A549 (cell line): ENCODE measurements around the gene RAB4B. TPM values are rescaled to one million over a fixed set of nuclear protein-coding genes. Genes with fewer than 3 reads are reported as not detected.

Experiments used
- ATAC-seq, 2 experiments: fragments of 200-7000 bp in 1 of 2; fragments of >200 bp in 1 of 2; cut with Nextera tagmentation in 1 of 2; cut with Tn5 transposase in 1 of 2; 3 replicates each; pipeline versions ENCODE4 v1.8.0 to v1.9.1; 2018 to 2020; ENCODE audit warnings: mild to moderate bottlenecking in 1 of 2, moderate library complexity in 1 of 2
- CTCF ChIA-PET: fragments of 300-600 bp; sonication (Branson Sonifier 250); formaldehyde crosslinking; extraction: SDS; loops from one replicate; lab custom pipeline; 2021; ENCODE audit warnings: antibody characterized with exemption, inconsistent platforms; lab: Yijun Ruan, JAX
- POLR2A ChIA-PET: fragments of 350-600 bp; formaldehyde crosslinking; extraction: SDS; loops from one replicate; lab custom pipeline; 2021; ENCODE audit warnings: antibody characterized with exemption, inconsistent platforms; lab: Yijun Ruan, JAX
- DNase-seq, 2 experiments: peaks; one replicate each; pipeline versions ENCODE4 v3.0.0 to v3.0.0-alpha.2; 2011 to 2016; ENCODE audit warnings: low read depth in 1 of 2, low spot score in 1 of 2
- FAIRE-seq: peaks from 2 replicates; lab custom pipeline; 2011; peaks lifted over from hg19 to GRCh38; lab: Jason Lieb, UNC
- H3K27ac ChIP-seq, 2 experiments: fragments of >200 bp; sonication (Bioruptor Twin); formaldehyde crosslinking; 3 replicates each; pipeline ENCODE4 v1.5.1; 2016 to 2017
- H3K4me1 ChIP-seq: fragments of >200 bp; sonication (Bioruptor Twin); formaldehyde crosslinking; 3 replicates; pipeline ENCODE4 v1.6.1; 2016
- H3K4me2 ChIP-seq: fragments of >200 bp; sonication (Bioruptor Twin); formaldehyde crosslinking; 3 replicates; pipeline ENCODE4 v1.6.1; 2016
- H3K4me3 ChIP-seq: fragments of >200 bp; sonication (Bioruptor Twin); formaldehyde crosslinking; 3 replicates; pipeline ENCODE4 v1.5.1; 2016
- H3K9me3 ChIP-seq: fragments of >200 bp; sonication (Bioruptor Twin); formaldehyde crosslinking; 3 replicates; pipeline ENCODE4 v1.6.1; 2016
- BHLHE40 ChIP-seq: IDR thresholded peaks from 2 replicates; pipeline ENCODE4 v1.6.1; 2012; ENCODE audit warnings: low read depth, low read length, inconsistent platforms
- CEBPB ChIP-seq, 2 experiments: fragments of >200 bp in 1 of 2; sonication (Bioruptor Twin) in 1 of 2; formaldehyde crosslinking in 1 of 2; IDR thresholded peaks; 2 replicates each; pipeline ENCODE4 v1.6.1; 2012 to 2016
- CHD2 ChIP-seq: fragments of 150-350 bp; IDR thresholded peaks from 2 replicates; pipeline ENCODE4 v1.6.1; 2014; ENCODE audit warnings: low read length; ENCODE audit not compliant: partially characterized antibody
- CHD4 ChIP-seq: fragments of 200-600 bp; sonication (generic); IDR thresholded peaks from 2 replicates; pipeline ENCODE4 v1.6.1; 2016; ENCODE audit warnings: antibody characterized with exemption, mild to moderate bottlenecking, borderline replicate concordance
- EHF ChIP-seq: fragments of 250-450 bp; sonication (Bioruptor Pico); IDR thresholded peaks from 2 replicates; pipeline ENCODE4 v1.5.0; 2020; ENCODE audit warnings: mild to moderate bottlenecking
- FOSB ChIP-seq: fragments of 250-450 bp; sonication (Bioruptor Pico); IDR thresholded peaks from 2 replicates; pipeline ENCODE4 v1.5.0; 2020; ENCODE audit warnings: mild to moderate bottlenecking, moderate library complexity
- FOSL2 ChIP-seq, 2 experiments: fragments of 450-650 bp in 1 of 2; fragments of >200 bp in 1 of 2; sonication (Bioruptor Twin) in 1 of 2; formaldehyde crosslinking; IDR thresholded peaks; 2 replicates each; pipeline versions ENCODE4 v1.5.0 to v1.6.1; 2016 to 2020; ENCODE audit warnings: mild to moderate bottlenecking in 1 of 2, moderate library complexity in 1 of 2
- GATA3 ChIP-seq: IDR thresholded peaks from 2 replicates; pipeline ENCODE4 v1.6.1; 2012; ENCODE audit warnings: borderline replicate concordance
- HOXB5 ChIP-seq: fragments of 250-450 bp; sonication (Bioruptor Pico); IDR thresholded peaks from 2 replicates; pipeline ENCODE4 v1.5.0; 2020; ENCODE audit warnings: mild to moderate bottlenecking, moderate library complexity
- JUN ChIP-seq, 2 experiments: fragments of >200 bp; sonication (Bioruptor Twin); formaldehyde crosslinking; IDR thresholded peaks; 2 replicates in 1 of 2; 3 replicates in 1 of 2; pipeline ENCODE4 v1.6.1; 2016 to 2017
- KDM1A ChIP-seq: fragments of 200-600 bp; sonication (generic); IDR thresholded peaks from 2 replicates; pipeline ENCODE4 v1.6.1; 2016; ENCODE audit warnings: low read depth, mild to moderate bottlenecking
- MAFK ChIP-seq: fragments of 450-650 bp; IDR thresholded peaks from 2 replicates; pipeline ENCODE4 v1.6.1; 2014; ENCODE audit not compliant: partially characterized antibody
- NPAS2 ChIP-seq: fragments of 250-450 bp; sonication (Bioruptor Pico); IDR thresholded peaks from 2 replicates; pipeline ENCODE4 v1.8.0; 2022; ENCODE audit warnings: mild to moderate bottlenecking, moderate library complexity, borderline replicate concordance
- PBX3 ChIP-seq: IDR thresholded peaks from 2 replicates; pipeline ENCODE4 v1.6.1; 2012
- PHF8 ChIP-seq: fragments of 200-600 bp; sonication (generic); IDR thresholded peaks from 2 replicates; pipeline ENCODE4 v1.6.1; 2016; ENCODE audit warnings: low read depth, mild to moderate bottlenecking, antibody characterized with exemption, moderate library complexity, borderline replicate concordance
- POLR2A ChIP-seq: IDR thresholded peaks from 2 replicates; pipeline ENCODE4 v1.6.1; 2012; ENCODE audit warnings: mild to moderate bottlenecking, low read length
- POLR2AphosphoS2 ChIP-seq: conservative IDR thresholded peaks from 2 replicates; pipeline ENCODE4 v1.6.1; 2012; ENCODE audit warnings: low read length, improper control_type of control experiment, inconsistent platforms
- RAD21 ChIP-seq, 2 experiments: fragments of >200 bp in 1 of 2; sonication (Bioruptor Twin) in 1 of 2; formaldehyde crosslinking in 1 of 2; IDR thresholded peaks in 1 of 2; conservative IDR thresholded peaks in 1 of 2; 2 replicates in 1 of 2; 3 replicates in 1 of 2; pipeline ENCODE4 v1.6.1; 2012 to 2018; ENCODE audit warnings: inconsistent platforms in 1 of 2
- RARB ChIP-seq: fragments of 250-450 bp; sonication (Bioruptor Pico); IDR thresholded peaks from 2 replicates; pipeline ENCODE4 v1.8.0; 2021; ENCODE audit warnings: mild to moderate bottlenecking, moderate library complexity
- RNF2 ChIP-seq: fragments of 200-600 bp; sonication (generic); IDR thresholded peaks from 2 replicates; pipeline ENCODE4 v1.6.1; 2016; ENCODE audit warnings: low read depth, mild to moderate bottlenecking, antibody characterized with exemption, moderate library complexity, borderline replicate concordance
- SREBF2 ChIP-seq: fragments of 450-650 bp; IDR thresholded peaks from 2 replicates; pipeline ENCODE4 v1.6.1; 2014; ENCODE audit warnings: mild to moderate bottlenecking, moderate library complexity
- USF2 ChIP-seq: fragments of 450-650 bp; IDR thresholded peaks from 2 replicates; pipeline ENCODE4 v1.6.1; 2014; ENCODE audit warnings: antibody characterized with exemption
- ZC3H11A ChIP-seq: fragments of 450-650 bp; IDR thresholded peaks from 2 replicates; pipeline ENCODE4 v1.6.1; 2014; ENCODE audit warnings: antibody characterized with exemption, mild to moderate bottlenecking
- ZFP36 ChIP-seq: fragments of 450-650 bp; IDR thresholded peaks from 2 replicates; pipeline ENCODE4 v1.6.1; 2014; ENCODE audit warnings: borderline replicate concordance; ENCODE audit not compliant: partially characterized antibody
- ZNF302 ChIP-seq: fragments of 250-450 bp; sonication (Bioruptor Pico); IDR thresholded peaks from 2 replicates; pipeline ENCODE4 v1.9.0; 2021; ENCODE audit warnings: inconsistent platforms, mild to moderate bottlenecking, moderate library complexity
- WGBS: methylation state at CpG from one replicate; pipeline ENCODE4 v1.1.6; 2017; ENCODE audit errors: missing lambda C conversion rate; 5-methylcytosine and 5-hydroxymethylcytosine counted together
- polyA minus RNA-seq: library from RNA; depleted of rRNA, polyadenylated mRNA; stranded (reverse); fragments of >200 nt; gene quantifications from 2 replicates; pipeline ENCODE4 v1.2.3, GENCODE V29; 2011; rRNA and poly(A)+ RNA removed
- polyA plus RNA-seq, 4 experiments: library from polyadenylated mRNA; depleted of rRNA in 3 of 4; stranded (reverse); fragments of >200 nt; fragmentation: RNase III in 1 of 4; extraction: RNeasy Plus Mini Kit Qiagen cat#74134 plus additional on column Dnase treatment in 1 of 4; gene quantifications; 2 replicates in 3 of 4; 3 replicates in 1 of 4; pipeline ENCODE4 v1.2.3, GENCODE V29; 2011 to 2017
- TF ChIP-seq, protein P1 (sequence below): fragments of 200-600 bp; sonication (generic); IDR thresholded peaks from 2 replicates; pipeline ENCODE4 v1.6.1; 2016; ENCODE audit warnings: antibody characterized with exemption, mild to moderate bottlenecking, moderate library complexity
- TF ChIP-seq, protein P2 (sequence below): fragments of 250-450 bp; sonication (Bioruptor Pico); IDR thresholded peaks from 2 replicates; pipeline ENCODE4 v1.5.0; 2020; ENCODE audit warnings: low read depth, mild to moderate bottlenecking, moderate library complexity
- TF ChIP-seq, protein P3 (sequence below): IDR thresholded peaks from 2 replicates; pipeline ENCODE4 v1.6.1; 2012
- TF ChIP-seq, protein P4 (sequence below): fragments of >200 bp; sonication (Bioruptor Twin); formaldehyde crosslinking; IDR thresholded peaks from 3 replicates; pipeline ENCODE4 v1.5.1; 2016

RAB4B gene, protein sequence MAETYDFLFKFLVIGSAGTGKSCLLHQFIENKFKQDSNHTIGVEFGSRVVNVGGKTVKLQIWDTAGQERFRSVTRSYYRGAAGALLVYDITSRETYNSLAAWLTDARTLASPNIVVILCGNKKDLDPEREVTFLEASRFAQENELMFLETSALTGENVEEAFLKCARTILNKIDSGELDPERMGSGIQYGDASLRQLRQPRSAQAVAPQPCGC
- polyA plus RNA-seq (2011; rRNA removed) (20.7 and 25.0 TPM in 2 replicates), polyA plus RNA-seq (2017; fragmentation: RNase III; extraction: RNeasy Plus Mini Kit Qiagen cat#74134 plus additional on column Dnase treatment) (17.1 to 23.3 TPM (median 22.9 TPM) in 3 replicates), polyA minus RNA-seq (6.9 and 13.6 TPM in 2 replicates)
- polyA plus RNA-seq (2012; cell fraction: cytosol; rRNA removed) = 30.0 and 35.6 TPM in 2 replicates
- 39.3 and 46.0 TPM in 2 replicates for polyA plus RNA-seq (2012; cell fraction: nucleus; rRNA removed)

DNA sequence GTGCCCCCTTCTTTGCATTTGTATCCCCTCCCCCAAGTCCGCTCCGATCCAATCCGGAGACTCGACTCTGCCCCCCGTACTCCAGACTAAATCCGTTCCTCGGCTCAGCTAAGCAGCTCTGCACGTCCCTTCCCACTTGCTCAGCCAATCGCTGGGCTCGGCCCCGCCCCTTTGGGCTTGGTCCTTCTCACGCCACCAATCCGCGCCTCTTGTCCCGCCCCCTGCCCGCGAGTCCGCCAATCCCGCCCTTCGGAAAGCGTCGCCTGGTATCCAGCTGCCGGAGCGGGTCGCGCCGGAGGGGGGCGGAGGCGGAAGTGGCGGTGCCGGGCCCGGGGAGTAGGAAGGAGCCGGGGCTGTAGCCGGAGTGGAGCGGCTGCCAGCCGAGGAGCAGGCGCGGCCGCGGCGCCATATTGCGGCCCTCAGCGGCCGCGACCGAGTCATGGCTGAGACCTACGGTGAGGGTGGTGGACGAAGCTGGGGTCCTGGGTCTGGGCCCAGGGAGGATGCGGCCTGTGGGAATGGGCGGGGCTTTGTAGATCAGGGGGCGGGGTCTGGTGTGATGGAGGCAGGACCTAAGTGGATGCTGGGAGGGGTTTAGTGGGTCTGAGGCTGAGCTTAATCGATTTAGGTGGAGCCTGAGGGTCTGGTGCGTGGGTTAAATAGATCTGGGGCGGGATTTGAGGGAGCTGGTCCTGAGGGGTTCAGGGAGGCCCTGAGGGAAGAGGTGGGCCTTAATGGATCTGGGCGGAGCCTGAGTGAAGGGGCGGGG is at the start of gene RAB4B:
Gene RAB4B, plus strand, starts transcription at position 311 of the 769 bp plus-strand sequence. Its CDS starts 129 bp downstream, at position 440.
- POLR2A ChIA-PET = interaction anchor here (0.6 to 3.1 kb wide), 46 partner anchors 9 to 1614 kb away, joined by 3 to 94 read pairs (median 6); partner anchors contain the start of genes ACTMAP, B9D2, BLVRB and COQ8B
- under 1% methylated on average over 38 of the region's 56 CpGs for WGBS
- peak within 1 kb of the TSS; percentile 80 for H3K4me2 ChIP-seq
- DNase-seq (peak; percentile 100), FAIRE-seq (peak; percentile 99), ATAC-seq (peak; percentile 86 to 93)
- peak within 1 kb of the TSS; percentile 84 to 87 for H3K27ac ChIP-seq
- H3K4me1 ChIP-seq = peaks cover 14% of the 10 kb centered on the region
- H3K9me3 ChIP-seq = no peaks in the 10 kb centered on the region
- CTCF ChIA-PET = interaction anchor here (0.6 to 6.5 kb wide), 23 partner anchors 9 to 701 kb away, joined by 3 to 65 read pairs (median 4); partner anchors contain the start of genes ACTMAP, EGLN2 and SNRPA
- peak within 1 kb of the TSS; percentile 52 for H3K4me3 ChIP-seq
- TF ChIP-seq ZFP36 (no peak), FOSL2 (IDR thresholded peaks at IDR 0.05) (no peak), FOSL2 (CRISPR knock-in tag; IDR thresholded peaks at IDR 0.05) (no peak), PHF8 (peak; percentile 98), CEBPB (IDR thresholded peaks at IDR 0.05) (no peak), USF2 (peak; percentile 62), POLR2AphosphoS2 (no peak), ZC3H11A (no peak), NPAS2 (CRISPR knock-in tag) (no peak), FOSB (CRISPR knock-in tag) (no peak), SREBF2 (no peak), CHD4 (no peak), MAFK (no peak), BHLHE40 (no peak; the same call in 1 of the 2 replicates), HOXB5 (no peak), CHD2 (no peak), RARB (CRISPR knock-in tag) (no peak), GATA3 (no peak; the same call in 1 of the 2 replicates), RNF2 (no peak), JUN (IDR thresholded peaks at IDR 0.05) (peak; percentile 43 to 87; a peak in 4 of 5 replicates), EHF (no peak), PBX3 (peak; percentile 57), ZNF302 (CRISPR knock-in tag) (no peak), POLR2A (peak; percentile 61), KDM1A (no peak), RAD21 (conservative IDR thresholded peaks at IDR 0.05 in 1 of 2, IDR thresholded peaks at IDR 0.05 in 1 of 2) (no peak)
- TF ChIP-seq, protein P1, sequence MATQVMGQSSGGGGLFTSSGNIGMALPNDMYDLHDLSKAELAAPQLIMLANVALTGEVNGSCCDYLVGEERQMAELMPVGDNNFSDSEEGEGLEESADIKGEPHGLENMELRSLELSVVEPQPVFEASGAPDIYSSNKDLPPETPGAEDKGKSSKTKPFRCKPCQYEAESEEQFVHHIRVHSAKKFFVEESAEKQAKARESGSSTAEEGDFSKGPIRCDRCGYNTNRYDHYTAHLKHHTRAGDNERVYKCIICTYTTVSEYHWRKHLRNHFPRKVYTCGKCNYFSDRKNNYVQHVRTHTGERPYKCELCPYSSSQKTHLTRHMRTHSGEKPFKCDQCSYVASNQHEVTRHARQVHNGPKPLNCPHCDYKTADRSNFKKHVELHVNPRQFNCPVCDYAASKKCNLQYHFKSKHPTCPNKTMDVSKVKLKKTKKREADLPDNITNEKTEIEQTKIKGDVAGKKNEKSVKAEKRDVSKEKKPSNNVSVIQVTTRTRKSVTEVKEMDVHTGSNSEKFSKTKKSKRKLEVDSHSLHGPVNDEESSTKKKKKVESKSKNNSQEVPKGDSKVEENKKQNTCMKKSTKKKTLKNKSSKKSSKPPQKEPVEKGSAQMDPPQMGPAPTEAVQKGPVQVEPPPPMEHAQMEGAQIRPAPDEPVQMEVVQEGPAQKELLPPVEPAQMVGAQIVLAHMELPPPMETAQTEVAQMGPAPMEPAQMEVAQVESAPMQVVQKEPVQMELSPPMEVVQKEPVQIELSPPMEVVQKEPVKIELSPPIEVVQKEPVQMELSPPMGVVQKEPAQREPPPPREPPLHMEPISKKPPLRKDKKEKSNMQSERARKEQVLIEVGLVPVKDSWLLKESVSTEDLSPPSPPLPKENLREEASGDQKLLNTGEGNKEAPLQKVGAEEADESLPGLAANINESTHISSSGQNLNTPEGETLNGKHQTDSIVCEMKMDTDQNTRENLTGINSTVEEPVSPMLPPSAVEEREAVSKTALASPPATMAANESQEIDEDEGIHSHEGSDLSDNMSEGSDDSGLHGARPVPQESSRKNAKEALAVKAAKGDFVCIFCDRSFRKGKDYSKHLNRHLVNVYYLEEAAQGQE = peak; percentile 45; the same call in 1 of the 2 replicates
- TF ChIP-seq, protein P2, sequence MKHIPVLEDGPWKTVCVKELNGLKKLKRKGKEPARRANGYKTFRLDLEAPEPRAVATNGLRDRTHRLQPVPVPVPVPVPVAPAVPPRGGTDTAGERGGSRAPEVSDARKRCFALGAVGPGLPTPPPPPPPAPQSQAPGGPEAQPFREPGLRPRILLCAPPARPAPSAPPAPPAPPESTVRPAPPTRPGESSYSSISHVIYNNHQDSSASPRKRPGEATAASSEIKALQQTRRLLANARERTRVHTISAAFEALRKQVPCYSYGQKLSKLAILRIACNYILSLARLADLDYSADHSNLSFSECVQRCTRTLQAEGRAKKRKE (CRISPR knock-in tag) = no peak
- TF ChIP-seq, protein P3, sequence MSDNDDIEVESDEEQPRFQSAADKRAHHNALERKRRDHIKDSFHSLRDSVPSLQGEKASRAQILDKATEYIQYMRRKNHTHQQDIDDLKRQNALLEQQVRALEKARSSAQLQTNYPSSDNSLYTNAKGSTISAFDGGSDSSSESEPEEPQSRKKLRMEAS = peak; percentile 65; the same call in 1 of the 2 replicates
- TF ChIP-seq, protein P4, sequence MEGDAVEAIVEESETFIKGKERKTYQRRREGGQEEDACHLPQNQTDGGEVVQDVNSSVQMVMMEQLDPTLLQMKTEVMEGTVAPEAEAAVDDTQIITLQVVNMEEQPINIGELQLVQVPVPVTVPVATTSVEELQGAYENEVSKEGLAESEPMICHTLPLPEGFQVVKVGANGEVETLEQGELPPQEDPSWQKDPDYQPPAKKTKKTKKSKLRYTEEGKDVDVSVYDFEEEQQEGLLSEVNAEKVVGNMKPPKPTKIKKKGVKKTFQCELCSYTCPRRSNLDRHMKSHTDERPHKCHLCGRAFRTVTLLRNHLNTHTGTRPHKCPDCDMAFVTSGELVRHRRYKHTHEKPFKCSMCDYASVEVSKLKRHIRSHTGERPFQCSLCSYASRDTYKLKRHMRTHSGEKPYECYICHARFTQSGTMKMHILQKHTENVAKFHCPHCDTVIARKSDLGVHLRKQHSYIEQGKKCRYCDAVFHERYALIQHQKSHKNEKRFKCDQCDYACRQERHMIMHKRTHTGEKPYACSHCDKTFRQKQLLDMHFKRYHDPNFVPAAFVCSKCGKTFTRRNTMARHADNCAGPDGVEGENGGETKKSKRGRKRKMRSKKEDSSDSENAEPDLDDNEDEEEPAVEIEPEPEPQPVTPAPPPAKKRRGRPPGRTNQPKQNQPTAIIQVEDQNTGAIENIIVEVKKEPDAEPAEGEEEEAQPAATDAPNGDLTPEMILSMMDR = no peak
